Ectodermal cell (in vitro differentiated cells): Measurements from ENCODE around the gene PRKG1.

Experiments
- H3K27ac ChIP-seq: 2 replicates; pipeline ENCODE4 v1.7.0; 2013; ENCODE audit warnings: mild to moderate bottlenecking, low read depth, low read length; ENCODE audit not compliant: insufficient read depth, poor library complexity, severe bottlenecking
- H3K27me3 ChIP-seq: 2 replicates; pipeline ENCODE4 v1.7.0; 2013; ENCODE audit warnings: mild to moderate bottlenecking, low read length; ENCODE audit not compliant: insufficient read depth, control insufficient read depth, poor library complexity, severe bottlenecking
- H3K36me3 ChIP-seq: one replicate; pipeline ENCODE4 v1.7.0; 2013; ENCODE audit warnings: low read length; ENCODE audit not compliant: control insufficient read depth, insufficient read depth
- H3K4me1 ChIP-seq: one replicate; pipeline ENCODE4 v1.7.0; 2013; ENCODE audit warnings: low read length; ENCODE audit not compliant: control insufficient read depth, insufficient read depth
- H3K4me3 ChIP-seq: 2 replicates; pipeline ENCODE4 v1.7.0; 2013; ENCODE audit warnings: low read depth, low read length, control low read depth; ENCODE audit not compliant: insufficient read depth
- H3K9me3 ChIP-seq: 2 replicates; pipeline ENCODE4 v1.7.0; 2013; ENCODE audit warnings: mild to moderate bottlenecking, low read length, moderate library complexity; ENCODE audit not compliant: control insufficient read depth
- WGBS, 2 experiments: methylation state at CpG; one replicate each; pipeline ENCODE4 v1.1.7; 2013; ENCODE audit warnings: missing lambda C conversion rate in 2 of 2; 5-methylcytosine and 5-hydroxymethylcytosine counted together

PRKG1 gene

DNA sequence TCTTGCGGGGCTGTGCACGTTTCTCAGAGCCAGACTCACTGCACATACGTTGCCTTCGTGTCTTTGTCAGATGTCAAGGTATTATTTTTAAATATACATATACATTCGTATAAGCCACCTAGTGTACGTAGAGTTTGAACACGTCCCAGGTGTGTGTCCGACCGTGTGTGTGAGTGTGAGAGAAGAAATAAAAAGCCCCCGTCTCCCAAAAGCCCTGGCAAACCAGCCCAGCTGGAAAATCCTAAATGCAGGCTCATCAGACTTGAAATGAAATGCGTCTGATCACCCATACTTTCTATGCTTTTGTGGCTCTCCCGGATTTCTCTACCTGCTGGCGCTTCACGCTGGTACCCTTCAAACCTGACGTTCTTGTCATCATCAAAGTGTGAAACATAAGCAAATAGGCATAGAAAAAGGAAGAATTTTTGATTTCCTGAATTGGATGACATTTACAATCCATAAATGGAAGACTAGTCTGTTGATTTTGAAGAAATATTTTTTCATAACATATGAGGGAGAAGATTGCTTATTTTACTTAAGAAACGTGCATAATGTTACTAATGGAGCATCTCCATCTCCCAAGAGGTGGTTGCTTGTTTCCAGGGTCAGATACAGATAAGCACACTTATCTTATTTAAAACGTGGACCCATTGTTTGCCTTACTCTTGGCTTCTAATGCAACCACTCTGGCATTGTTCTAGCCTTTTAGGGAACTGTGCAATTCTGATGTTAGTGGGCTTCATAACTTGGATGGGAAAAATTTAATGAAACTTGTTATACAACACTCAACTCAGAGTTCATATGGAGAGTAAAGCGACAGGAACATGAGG is 971 bp downstream of the PRKG1 start:
- 23 to 35% methylated on average over 11 to 17 of the region's 18 CpGs for WGBS, 2 experiments
- Histone ChIP-seq H3K4me3 (peak overlapping the region; percentile 74), H3K36me3 (no peaks in the 10 kb centered on the region), H3K27me3 (peaks cover 19% of the 10 kb centered on the region), H3K9me3 (no peaks in the 10 kb centered on the region), H3K4me1 (peaks cover 6% of the 10 kb centered on the region), H3K27ac (no peak overlapping the region)

DNA sequence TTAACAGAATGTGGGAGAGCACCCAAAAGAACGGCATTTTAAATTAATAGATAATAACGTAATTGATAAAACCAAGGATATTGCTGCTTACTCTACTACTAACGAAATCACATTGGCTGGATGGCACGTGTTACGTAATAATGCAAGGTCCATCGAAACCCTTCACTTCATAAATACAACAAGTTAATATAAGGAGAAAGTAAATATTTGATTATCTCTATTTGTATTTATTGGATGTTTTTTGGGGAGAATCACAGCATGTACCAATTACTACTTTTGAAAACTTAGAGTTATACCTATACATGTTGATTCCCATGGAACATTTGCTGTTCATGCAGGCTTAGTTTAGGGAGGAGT is 1.6 kb downstream of the PRKG1 start:
- H3K36me3 ChIP-seq: no peaks in the 10 kb centered on the region
- peaks cover 6% of the 10 kb centered on the region for H3K4me1 ChIP-seq
- 90 to 100% methylated on average over 2 to 4 of the region's 6 CpGs for WGBS, 2 experiments
- no peaks in the 10 kb centered on the region for H3K9me3 ChIP-seq
- H3K4me3 ChIP-seq: peak overlapping the region; percentile 74
- H3K27ac ChIP-seq: no peak overlapping the region
- H3K27me3 ChIP-seq: peaks cover 19% of the 10 kb centered on the region

DNA sequence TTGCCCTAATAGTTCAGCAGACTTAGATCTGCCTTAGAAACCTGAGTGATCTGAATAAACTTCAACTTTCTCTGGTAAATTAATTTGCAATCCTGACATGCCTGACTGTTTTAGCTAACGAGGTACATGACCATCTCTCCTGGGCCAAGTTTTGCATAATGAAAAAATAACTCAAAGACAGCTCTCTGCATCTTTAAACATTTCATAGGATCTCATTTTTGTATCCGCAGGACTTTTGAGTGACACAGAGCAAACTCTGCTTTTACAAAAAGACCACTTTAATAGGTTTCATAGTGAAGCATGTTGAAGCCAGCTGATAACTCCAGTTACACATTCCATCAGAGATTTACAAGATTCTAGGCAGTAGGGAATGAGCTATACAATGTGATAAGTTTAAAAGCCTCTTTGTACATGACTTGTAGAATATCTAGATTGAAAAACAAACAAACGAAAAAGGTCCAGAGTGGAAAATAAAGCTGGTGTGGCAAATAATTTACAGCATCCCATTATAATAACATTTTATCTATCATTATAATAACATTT is 2.1 kb downstream of the PRKG1 start:
- H3K27ac ChIP-seq: no peak overlapping the region
- H3K27me3 ChIP-seq: peaks cover 19% of the 10 kb centered on the region
- H3K36me3 ChIP-seq: no peaks in the 10 kb centered on the region
- WGBS, 2 experiments: 75 to 86% methylated on average over 2 to 3 of the region's 3 CpGs
- H3K4me1 ChIP-seq: peaks cover 6% of the 10 kb centered on the region
- no peaks in the 10 kb centered on the region for H3K9me3 ChIP-seq
- H3K4me3 ChIP-seq: peak overlapping the region; percentile 74

DNA sequence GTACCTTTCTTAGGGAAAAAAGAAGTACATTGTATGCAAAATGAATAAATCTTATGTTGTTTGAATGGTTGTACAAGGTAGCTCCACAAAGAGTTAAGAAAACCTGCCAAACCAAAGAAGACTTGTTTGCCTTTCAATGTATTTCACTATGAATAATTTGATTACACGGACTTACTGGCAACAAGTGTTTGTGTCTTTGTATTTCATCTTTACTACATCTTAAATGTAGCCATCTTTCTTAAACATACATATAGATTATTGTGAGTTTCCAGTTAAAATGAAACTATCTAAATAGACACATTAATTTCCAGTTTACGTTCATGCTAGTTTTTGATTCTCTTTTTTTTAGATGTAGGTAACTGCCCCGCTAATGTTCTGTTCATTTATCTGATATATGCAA is 2.8 kb downstream of the PRKG1 start:
- H3K4me3 ChIP-seq: no peak overlapping the region
- peaks cover 6% of the 10 kb centered on the region for H3K4me1 ChIP-seq
- H3K27ac ChIP-seq: no peak overlapping the region
- no peaks in the 10 kb centered on the region for H3K36me3 ChIP-seq
- no CpG with 5 or more reads among the region's 3 CpGs for WGBS, 2 experiments
- peaks cover 19% of the 10 kb centered on the region for H3K27me3 ChIP-seq
- H3K9me3 ChIP-seq: no peaks in the 10 kb centered on the region

DNA sequence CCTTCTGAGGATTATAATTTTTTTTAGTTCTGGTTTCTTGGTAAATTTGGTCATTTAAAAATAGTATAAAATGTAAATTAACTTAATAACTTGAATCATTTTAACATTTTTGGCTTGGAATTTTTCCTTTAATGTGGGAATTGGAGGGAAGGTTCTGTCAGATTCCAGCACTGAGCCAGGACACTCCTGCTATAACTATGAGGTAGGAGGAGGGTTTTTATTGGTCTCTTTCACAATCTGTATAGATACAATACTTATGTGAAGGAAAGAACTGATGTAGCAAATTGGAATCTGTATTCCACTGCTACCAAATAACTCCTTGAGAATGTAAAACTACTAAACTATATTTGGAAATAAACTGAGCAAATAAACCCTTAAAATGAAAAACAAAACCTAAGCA is 3.2 kb downstream of the PRKG1 start:
- Histone ChIP-seq H3K27me3 (peaks cover 17% of the 10 kb centered on the region), H3K36me3 (no peaks in the 10 kb centered on the region), H3K4me1 (peaks cover 6% of the 10 kb centered on the region), H3K9me3 (no peaks in the 10 kb centered on the region), H3K27ac (no peak overlapping the region), H3K4me3 (no peak overlapping the region)

DNA sequence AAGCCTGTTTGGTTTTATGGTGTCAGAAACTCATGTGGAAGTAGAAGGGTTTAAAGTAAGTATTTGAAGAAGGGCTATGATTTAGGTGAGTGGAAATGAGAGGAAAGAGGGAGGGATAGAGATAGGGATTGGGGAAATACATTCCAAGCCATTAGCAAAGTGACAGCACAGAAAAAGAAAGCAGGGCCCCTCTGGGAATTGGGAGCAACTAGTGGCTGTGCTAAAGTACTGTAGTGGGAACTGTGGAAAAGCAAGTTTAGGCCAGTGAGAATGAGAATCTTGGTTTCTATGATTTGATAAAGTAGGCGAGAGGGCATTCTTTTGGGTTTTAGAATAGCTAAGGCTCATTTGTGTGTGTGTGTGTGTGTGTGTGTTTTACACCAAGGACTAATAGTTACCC is 5.0 kb downstream of the PRKG1 start:
- Histone ChIP-seq H3K4me1 (peaks cover 10% of the 10 kb centered on the region), H3K36me3 (no peaks in the 10 kb centered on the region)
- 81 to 95% methylated on average over 1 of the region's 1 CpG for WGBS, 2 experiments

DNA sequence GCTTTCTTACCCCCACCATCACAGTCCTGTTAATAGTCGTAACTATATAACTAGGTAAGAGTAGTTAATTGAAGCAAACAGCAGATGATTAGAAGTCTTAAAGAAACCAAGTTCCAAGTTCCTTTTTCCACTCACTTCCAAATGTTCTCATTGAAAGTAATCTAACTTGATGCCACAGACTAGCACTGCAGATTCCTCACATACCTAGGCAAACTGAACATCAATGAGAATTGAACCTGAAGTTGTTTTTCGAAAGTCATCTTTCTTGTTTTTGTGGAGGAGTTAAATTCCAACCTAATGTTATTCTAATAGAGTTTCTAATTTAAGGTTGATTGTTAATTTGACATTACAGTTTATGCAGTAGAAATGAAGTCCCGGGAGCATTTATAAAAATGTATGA is 5.5 kb downstream of the PRKG1 start:
- no peaks in the 10 kb centered on the region for H3K9me3 ChIP-seq
- H3K4me1 ChIP-seq: peaks cover 10% of the 10 kb centered on the region
- WGBS, 2 experiments: 88 to 94% methylated on average over 1 to 2 of the region's 3 CpGs
- no peaks in the 10 kb centered on the region for H3K36me3 ChIP-seq
- no peak overlapping the region for H3K4me3 ChIP-seq
- no peak overlapping the region for H3K27ac ChIP-seq
- peaks cover 9% of the 10 kb centered on the region for H3K27me3 ChIP-seq

More for the DNA sequence above, 5.0 kb downstream of the PRKG1 start:
- peaks cover 9% of the 10 kb centered on the region for H3K27me3 ChIP-seq
- H3K27ac ChIP-seq: no peak overlapping the region
- H3K9me3 ChIP-seq: no peaks in the 10 kb centered on the region
- no peak overlapping the region for H3K4me3 ChIP-seq

DNA sequence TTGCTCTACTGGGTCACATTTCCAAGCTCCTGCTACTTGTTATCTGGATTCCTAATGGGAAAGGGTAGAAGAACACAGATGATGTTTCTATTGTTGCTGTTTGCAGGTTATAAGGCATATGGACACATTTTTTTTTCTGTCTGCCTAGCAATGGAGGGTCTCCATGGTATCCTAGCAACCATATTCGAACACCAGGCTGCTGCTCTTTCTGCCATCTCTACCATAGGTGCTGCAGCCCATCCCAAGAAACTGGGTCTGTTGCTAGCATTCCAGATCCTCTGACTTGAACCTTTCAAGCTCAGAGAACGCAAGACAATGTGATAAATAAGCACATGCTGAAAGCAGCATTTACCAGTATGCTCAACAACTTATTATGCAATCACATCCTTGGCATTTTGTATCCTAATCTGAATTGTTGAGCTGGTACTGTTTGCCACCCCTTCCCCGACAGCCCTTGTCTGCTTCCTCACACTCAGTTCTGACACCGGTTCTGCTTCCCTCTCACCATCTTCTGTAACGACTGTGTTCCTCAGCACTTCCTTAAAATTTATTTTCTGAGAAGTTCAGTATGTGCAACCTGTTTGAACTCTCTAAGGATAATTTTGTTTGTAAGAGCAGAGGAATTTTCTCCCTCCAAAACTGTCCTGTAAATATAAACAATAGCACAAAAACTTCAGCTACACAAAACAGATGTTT is 6.2 kb downstream of the PRKG1 start:
- Histone ChIP-seq H3K36me3 (no peaks in the 10 kb centered on the region), H3K27ac (no peak overlapping the region), H3K4me3 (no peak overlapping the region), H3K27me3 (peaks cover 2% of the 10 kb centered on the region), H3K4me1 (peaks cover 10% of the 10 kb centered on the region), H3K9me3 (no peaks in the 10 kb centered on the region)
- 82 to 83% methylated on average over 4 to 5 of the region's 5 CpGs for WGBS, 2 experiments

DNA sequence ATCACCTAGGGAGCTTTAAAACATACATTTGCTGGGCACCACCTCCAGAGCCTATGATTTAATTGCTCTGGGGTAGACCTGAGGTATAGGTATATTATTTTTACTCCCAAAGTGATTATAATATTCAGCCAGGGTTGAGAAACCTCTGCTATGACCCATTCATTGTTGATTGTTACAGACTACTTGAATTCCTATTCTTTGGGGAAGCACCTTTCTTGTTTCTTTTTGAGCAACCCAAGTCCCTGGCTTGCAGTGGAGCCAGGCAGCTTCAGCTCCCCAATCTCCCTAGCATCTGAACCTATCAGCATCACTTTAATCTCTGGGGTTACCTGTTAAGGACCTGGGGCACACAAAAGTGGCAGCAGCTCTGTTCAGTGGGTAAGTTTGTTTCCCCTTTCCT is 8.6 kb downstream of the PRKG1 start:
- Histone ChIP-seq H3K9me3 (no peaks in the 10 kb centered on the region), H3K27ac (no peak overlapping the region), H3K27me3 (no peaks in the 10 kb centered on the region), H3K4me3 (no peak overlapping the region), H3K4me1 (peaks cover 10% of the 10 kb centered on the region), H3K36me3 (no peaks in the 10 kb centered on the region)

DNA sequence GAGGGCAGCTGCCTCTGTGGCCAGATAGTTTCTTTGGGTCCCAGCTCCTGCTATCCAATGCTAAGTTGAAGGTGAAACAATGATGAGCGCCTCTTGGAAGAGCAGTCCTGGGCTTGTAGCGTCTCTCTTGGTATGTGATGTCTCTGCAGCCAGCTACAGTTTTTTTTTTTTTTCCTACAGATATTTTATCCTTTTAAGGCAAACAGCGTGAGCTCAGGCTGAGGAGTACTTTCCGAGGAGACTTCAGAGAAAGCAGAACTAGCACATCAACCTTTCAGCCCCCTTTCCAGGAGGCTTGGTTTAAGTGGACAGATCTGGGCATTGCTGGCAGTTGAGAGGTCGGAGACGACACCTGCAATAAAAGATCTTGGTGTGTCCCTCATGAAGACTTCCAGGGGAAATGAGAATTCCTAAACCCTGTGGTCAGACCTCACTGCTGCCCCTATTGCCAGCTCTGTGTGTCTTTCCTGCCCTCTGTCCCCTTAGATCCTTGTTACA is 9.1 kb downstream of the PRKG1 start:
- no peaks in the 10 kb centered on the region for H3K9me3 ChIP-seq
- no peak overlapping the region for H3K27ac ChIP-seq
- H3K4me3 ChIP-seq: no peak overlapping the region
- H3K4me1 ChIP-seq: peaks cover 10% of the 10 kb centered on the region
- 44 to 52% methylated on average over 6 of the region's 6 CpGs for WGBS, 2 experiments
- no peaks in the 10 kb centered on the region for H3K36me3 ChIP-seq
- H3K27me3 ChIP-seq: no peaks in the 10 kb centered on the region
